Astrocyte (in vitro differentiated cells and primary cell): ENCODE data around the gene ARMC9. TPM values are rescaled to one million over a fixed set of nuclear protein-coding genes. Genes with fewer than 3 reads are reported as not detected.

ENCODE experiments used
- DNase-seq: peaks from one replicate; pipeline ENCODE4 v3.0.0-alpha.2; 2010; ENCODE audit warnings: low read depth
- FAIRE-seq: peaks from 2 replicates; lab custom pipeline; 2011; peaks lifted over from hg19 to GRCh38; lab: Jason Lieb, UNC
- H2AFZ ChIP-seq: 2 replicates; pipeline ENCODE4 v1.6.0; 2012; ENCODE audit warnings: low read depth, low read length, inconsistent platforms
- H3K27ac ChIP-seq: 2 replicates; pipeline ENCODE4 v1.5.1; 2011; ENCODE audit warnings: low read depth, low read length, inconsistent platforms
- H3K27me3 ChIP-seq: 2 replicates; pipeline ENCODE4 v1.6.0; 2011; ENCODE audit warnings: low read length, inconsistent platforms; ENCODE audit not compliant: insufficient read depth
- H3K36me3 ChIP-seq: 2 replicates; pipeline ENCODE4 v1.5.1; 2011; ENCODE audit warnings: low read length, inconsistent platforms; ENCODE audit not compliant: insufficient read depth
- H3K4me1 ChIP-seq: 2 replicates; pipeline ENCODE4 v1.5.1; 2011; ENCODE audit warnings: low read length, inconsistent platforms; ENCODE audit not compliant: insufficient read depth
- H3K4me2 ChIP-seq: 2 replicates; pipeline ENCODE4 v1.6.0; 2012; ENCODE audit warnings: low read length, inconsistent platforms
- H3K4me3 ChIP-seq: 2 replicates; pipeline ENCODE4 v1.5.1; 2011; ENCODE audit warnings: low read depth, mild to moderate bottlenecking, low read length, inconsistent platforms; ENCODE audit not compliant: insufficient read depth
- H3K79me2 ChIP-seq: 2 replicates; pipeline ENCODE4 v1.6.0; 2012; ENCODE audit warnings: mild to moderate bottlenecking, low read length, inconsistent platforms; ENCODE audit not compliant: insufficient read depth
- H3K9ac ChIP-seq: 2 replicates; pipeline ENCODE4 v1.6.0; 2012; ENCODE audit warnings: mild to moderate bottlenecking, low read length, inconsistent platforms
- H3K9me3 ChIP-seq: 2 replicates; pipeline ENCODE4 v1.5.1; 2012; ENCODE audit warnings: low read depth, mild to moderate bottlenecking, low read length, inconsistent platforms; ENCODE audit not compliant: insufficient read depth
- H4K20me1 ChIP-seq: 2 replicates; pipeline ENCODE4 v1.6.0; 2012; ENCODE audit warnings: low read length, inconsistent platforms; ENCODE audit not compliant: insufficient read depth
- H3K27ac Mint-ChIP-seq: one replicate; pipeline ENCODE4 v1.8.0; 2021; ENCODE audit warnings: mild to moderate bottlenecking, mixed read lengths; ENCODE audit not compliant: unreplicated experiment
- H3K27me3 Mint-ChIP-seq: one replicate; pipeline ENCODE4 v1.8.0; 2021; ENCODE audit warnings: low read depth, mixed read lengths; ENCODE audit not compliant: unreplicated experiment
- H3K36me3 Mint-ChIP-seq: one replicate; pipeline ENCODE4 v1.8.0; 2021; ENCODE audit warnings: low read depth, mixed read lengths; ENCODE audit not compliant: unreplicated experiment
- H3K4me1 Mint-ChIP-seq: one replicate; pipeline ENCODE4 v1.8.0; 2021; ENCODE audit warnings: low read depth, mixed read lengths; ENCODE audit not compliant: unreplicated experiment
- H3K4me3 Mint-ChIP-seq: one replicate; pipeline ENCODE4 v1.8.0; 2021; ENCODE audit warnings: mild to moderate bottlenecking, moderate library complexity, mixed read lengths; ENCODE audit not compliant: unreplicated experiment
- H3K9me3 Mint-ChIP-seq: one replicate; pipeline ENCODE4 v1.8.0; 2021; ENCODE audit warnings: mild to moderate bottlenecking, mixed read lengths; ENCODE audit not compliant: unreplicated experiment
- CTCF ChIP-seq: IDR thresholded peaks from 2 replicates; pipeline ENCODE4 v1.5.1; 2011; ENCODE audit warnings: low read depth, mild to moderate bottlenecking, inconsistent platforms, low read length, moderate library complexity; ENCODE audit not compliant: insufficient read depth
- EZH2 ChIP-seq: IDR thresholded peaks from 2 replicates; pipeline ENCODE4 v1.6.1; 2012; ENCODE audit warnings: mild to moderate bottlenecking, low read length, inconsistent platforms; ENCODE audit not compliant: insufficient read depth
- total RNA-seq: library from RNA; stranded (reverse); gene quantifications from 2 replicates; pipeline ENCODE4 v1.2.1, GENCODE V29; 2021

ARMC9 gene
- total RNA-seq, 1 donor from 2014 or later, result 52.4 TPM

- H3K27ac Mint-ChIP-seq, result no peak overlapping the region
- peaks cover 12% of the 10 kb centered on the region for H3K27me3 Mint-ChIP-seq
- Histone ChIP-seq H3K27ac (no peak overlapping the region), H3K4me3 (no peak overlapping the region), H3K79me2 (no peaks in the 10 kb centered on the region), H3K9me3 (no peaks in the 10 kb centered on the region), H3K4me2 (no peak overlapping the region), H2AFZ (no peak overlapping the region), H3K4me1 (peaks cover 17% of the 10 kb centered on the region), H3K36me3 (no peaks in the 10 kb centered on the region), H3K9ac (no peak overlapping the region), H4K20me1 (no peaks in the 10 kb centered on the region), H3K27me3 (no peaks in the 10 kb centered on the region)
- H3K36me3 Mint-ChIP-seq, result no peaks in the 10 kb centered on the region
- H3K4me1 Mint-ChIP-seq, result peaks cover 11% of the 10 kb centered on the region
- no peak overlapping the region for H3K4me3 Mint-ChIP-seq
- no peaks in the 10 kb centered on the region for H3K9me3 Mint-ChIP-seq
- FAIRE-seq (no peak), DNase-seq (no peak)
- TF ChIP-seq CTCF, result no peak
- TF ChIP-seq EZH2, result no peak
These were observed 9.8 kb upstream of the ARMC9 start for GRCh38 chr2:231188506-231189170.

GRCh38 chr2:231189171-231189530 is 9.3 kb upstream of the ARMC9 start:
- H3K27me3 Mint-ChIP-seq, result peaks cover 12% of the 10 kb centered on the region

More at GRCh38 chr2:231189171-231189530, 9.3 kb upstream of the ARMC9 start:
- FAIRE-seq (no peak), DNase-seq (no peak)
- no peaks in the 10 kb centered on the region for H3K9me3 ChIP-seq
- no peaks in the 10 kb centered on the region for H3K36me3 Mint-ChIP-seq
- no peak overlapping the region for H3K27ac Mint-ChIP-seq
- no peak overlapping the region for H3K4me3 ChIP-seq
- H3K79me2 ChIP-seq, result no peaks in the 10 kb centered on the region
- peaks cover 17% of the 10 kb centered on the region for H3K4me1 ChIP-seq
- H3K9me3 Mint-ChIP-seq, result no peaks in the 10 kb centered on the region
- H3K4me1 Mint-ChIP-seq, result peaks cover 11% of the 10 kb centered on the region
- H3K4me2 ChIP-seq, result no peak overlapping the region
- H4K20me1 ChIP-seq, result no peaks in the 10 kb centered on the region
- H3K27ac ChIP-seq, result no peak overlapping the region
- H3K36me3 ChIP-seq, result no peaks in the 10 kb centered on the region
- no peaks in the 10 kb centered on the region for H3K27me3 ChIP-seq
- no peak overlapping the region for H3K4me3 Mint-ChIP-seq
- H3K9ac ChIP-seq, result no peak overlapping the region
- no peak overlapping the region for H2AFZ ChIP-seq
- TF ChIP-seq EZH2 (no peak), CTCF (no peak)
